ENCODE data around the gene STAG3. TPM values are rescaled to one million over a fixed set of nuclear protein-coding genes. Genes with fewer than 3 reads are reported as not detected.

The STAG3 gene
- total and polyA plus RNA-seq, 2 donors (not counting 3 experiments of a cell fraction or from before 2014, with no cell fraction given) = 0.29 to 1.4 TPM

- CTCF ChIA-PET = interaction anchor here (0.8 to 1.2 kb wide), 2 partner anchors 12 to 90 kb away, joined by 3 to 4 read pairs; no protein-coding TSS in a partner anchor
- Histone ChIP-seq H3K9me1 (replicated peaks; ENCODE audit: control insufficient read depth, extremely low read depth, insufficient read depth, low read length) (no peaks in the 10 kb centered on the region), H3K4me1 (ENCODE audit: control insufficient read depth, extremely low read depth, insufficient read depth, low read length) (no peaks in the 10 kb centered on the region), H3K4me3 (replicated peaks in 1 of 3; ENCODE audit: insufficient read depth in 1 of 3, low read depth in 1 of 3, low read length in 3 of 3) (no peak overlapping the region), H3K4me2 (ENCODE audit: insufficient read depth, low read length) (no peak overlapping the region), H3K36me3 (ENCODE audit: control insufficient read depth in 2 of 2, extremely low read depth in 1 of 2, insufficient read depth in 2 of 2, low read length in 2 of 2) (peaks cover 0 to 7% of the 10 kb centered on the region in 2 experiments), H3K27me3 (ENCODE audit: control insufficient read depth in 2 of 2, insufficient read depth in 2 of 2, low read length in 2 of 2) (no peaks in the 10 kb centered on the region), H3K27ac (ENCODE audit: insufficient read depth, low read depth, low read length) (no peak overlapping the region), H3K9me3 (replicated peaks; ENCODE audit: control insufficient read depth, insufficient read depth, low read length) (no peaks in the 10 kb centered on the region), H2AFZ (ENCODE audit: low read depth, low read length) (no peak overlapping the region), H3K79me2 (ENCODE audit: control insufficient read depth, insufficient read depth, low read length) (no peaks in the 10 kb centered on the region), H3K9ac (replicated peaks; ENCODE audit: extremely low read depth, insufficient read depth, low read length) (no peak overlapping the region), H4K20me1 (replicated peaks; ENCODE audit: control insufficient read depth, extremely low read depth, insufficient read depth, low read length) (no peaks in the 10 kb centered on the region)
- dilution Hi-C loops (cut with MboI; ENCODE audit: extremely low pct_ligation_motif_present, low sequenced_read_pairs) = no loop called here
- intact Hi-C loops (cut with micrococcal nuclease) = no loop called here
- DNase-seq (ENCODE audit: low read depth, low spot score) = no peak
- no peak for FAIRE-seq
- POLR2A ChIA-PET = no interaction called here
- BruUV-seq (replicated peaks) = no TSS peak
- no peak for TF ChIP-seq JUN (IDR thresholded peaks at IDR 0.05; ENCODE audit: borderline replicate concordance, insufficient read depth, insufficient read length, low read depth)
- no peak for TF ChIP-seq POLR2AphosphoS5 (IDR thresholded peaks at IDR 0.05; ENCODE audit: insufficient read depth, low read depth, low read length)
- no peak for TF ChIP-seq FOS (IDR thresholded peaks at IDR 0.05; ENCODE audit: borderline replicate concordance, insufficient read depth, low read length)
- no peak for TF ChIP-seq GATA2 (IDR thresholded peaks at IDR 0.05; ENCODE audit: insufficient read depth, insufficient read length, low read depth, low read length)
These were observed 43.6 kb downstream of the STAG3 start for GRCh38 chr7:100221231-100221718.

- Histone ChIP-seq H3K9ac (replicated peaks; ENCODE audit: extremely low read depth, insufficient read depth, low read length) (no peak overlapping the region), H3K4me1 (ENCODE audit: control insufficient read depth, extremely low read depth, insufficient read depth, low read length) (no peaks in the 10 kb centered on the region), H3K9me1 (replicated peaks; ENCODE audit: control insufficient read depth, extremely low read depth, insufficient read depth, low read length) (no peaks in the 10 kb centered on the region), H2AFZ (ENCODE audit: low read depth, low read length) (no peak overlapping the region), H3K27me3 (ENCODE audit: control insufficient read depth in 2 of 2, insufficient read depth in 2 of 2, low read length in 2 of 2) (no peaks in the 10 kb centered on the region), H3K27ac (ENCODE audit: insufficient read depth, low read depth, low read length) (no peak overlapping the region), H3K4me3 (replicated peaks in 1 of 3; ENCODE audit: insufficient read depth in 1 of 3, low read depth in 1 of 3, low read length in 3 of 3) (no peak overlapping the region), H3K4me2 (ENCODE audit: insufficient read depth, low read length) (no peak overlapping the region), H4K20me1 (replicated peaks; ENCODE audit: control insufficient read depth, extremely low read depth, insufficient read depth, low read length) (no peaks in the 10 kb centered on the region), H3K79me2 (ENCODE audit: control insufficient read depth, insufficient read depth, low read length) (no peaks in the 10 kb centered on the region), H3K9me3 (replicated peaks; ENCODE audit: control insufficient read depth, insufficient read depth, low read length) (no peaks in the 10 kb centered on the region), H3K36me3 (ENCODE audit: control insufficient read depth in 2 of 2, extremely low read depth in 1 of 2, insufficient read depth in 2 of 2, low read length in 2 of 2) (peaks cover 0 to 7% of the 10 kb centered on the region in 2 experiments)
- DNase-seq (ENCODE audit: low read depth, low spot score) = no peak
- FAIRE-seq = no peak
- CTCF ChIA-PET = interaction anchor here (0.8 kb wide), 2 partner anchors 12 to 91 kb away, joined by 3 read pairs; no protein-coding TSS in a partner anchor
- POLR2A ChIA-PET = no interaction called here
- no peak for TF ChIP-seq JUN (IDR thresholded peaks at IDR 0.05; ENCODE audit: borderline replicate concordance, insufficient read depth, insufficient read length, low read depth)
- no peak for TF ChIP-seq GATA2 (IDR thresholded peaks at IDR 0.05; ENCODE audit: insufficient read depth, insufficient read length, low read depth, low read length)
- TF ChIP-seq MYC (IDR thresholded peaks at IDR 0.05; ENCODE audit: low read depth, low read length) = no peak
- TF ChIP-seq POLR2AphosphoS5 (IDR thresholded peaks at IDR 0.05; ENCODE audit: insufficient read depth, low read depth, low read length) = no peak
- no peak for TF ChIP-seq POLR2A (IDR thresholded peaks at IDR 0.05; ENCODE audit: low read depth, low read length)
- no TSS peak for BruUV-seq (replicated peaks)
- dilution Hi-C loops (cut with MboI; ENCODE audit: extremely low pct_ligation_motif_present, low sequenced_read_pairs) = no loop called here
- intact Hi-C loops (cut with micrococcal nuclease) = no loop called here
These were observed 44.2 kb downstream of the STAG3 start for GRCh38 chr7:100221767-100222444.

All from endothelial cell of umbilical vein (primary cell).